ENCODE data around the gene CHAMP1.

Gene CHAMP1

GRCh38 chr13:114314074-114314912 lies at the start of gene CHAMP1:
Gene CHAMP1 (plus strand): TSS chr13:114314503. CDS start chr13:114323843, 9,340 bp downstream.
- peak; percentile 86 for DNase-seq

DNA sequence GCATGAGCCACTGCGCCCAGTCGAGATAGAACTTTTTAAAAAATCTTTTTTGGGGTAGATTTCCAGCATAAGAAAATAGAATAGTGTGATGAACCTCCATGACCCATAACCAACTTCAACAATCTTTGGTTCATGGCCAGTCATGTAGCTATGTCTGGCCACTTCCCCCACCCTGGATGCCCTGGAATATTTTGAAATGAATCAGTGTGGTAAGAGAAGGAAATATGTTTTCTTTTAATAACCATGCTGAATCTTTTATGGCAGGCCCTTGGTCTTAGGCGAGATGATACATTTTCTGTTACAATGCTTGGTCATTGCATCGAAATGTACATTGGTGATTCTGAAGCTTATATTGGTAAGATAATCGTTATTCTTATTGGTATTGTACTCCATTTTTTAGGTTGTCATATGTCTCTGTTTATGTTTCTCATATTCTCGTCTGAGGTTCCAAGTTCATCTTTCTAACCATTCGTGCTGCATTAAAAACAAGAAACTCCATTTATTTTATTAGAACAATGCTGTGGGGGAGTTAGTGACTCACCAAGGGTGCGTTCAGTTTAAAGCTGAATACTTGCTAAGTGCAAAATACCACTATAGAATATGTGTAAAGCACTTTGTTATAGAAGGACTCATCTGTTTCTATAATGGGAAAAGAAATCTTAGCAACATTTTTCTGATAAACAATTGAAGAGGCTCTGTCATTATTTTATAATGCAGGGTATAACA lies 49.3 kb upstream of the CHAMP1 start:
- peak; percentile 62 for DNase-seq

DNA sequence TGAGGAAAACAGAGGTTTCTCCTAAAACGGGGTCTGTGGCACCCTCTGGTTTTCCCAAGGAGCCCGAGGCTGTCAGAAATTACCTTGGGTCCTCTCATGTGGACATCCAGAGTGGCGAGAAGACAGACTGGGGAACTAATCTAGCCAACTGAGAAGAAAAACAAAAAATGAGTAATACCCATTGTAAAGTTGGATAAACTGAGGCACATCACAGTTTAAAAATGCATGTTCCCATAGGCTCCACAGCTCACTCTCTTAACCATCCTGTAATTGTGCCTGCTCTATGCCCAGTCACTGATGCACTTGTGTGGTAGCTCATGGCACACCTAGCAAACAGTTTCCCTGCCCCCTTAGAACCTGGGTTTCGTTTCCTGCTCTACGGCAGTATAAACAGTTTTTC lies 48.1 kb upstream of the CHAMP1 start:
- DNase-seq = no peak

GRCh38 chr13:114268344-114269280 lies 45.7 kb upstream of the CHAMP1 start:
- no peak for DNase-seq

DNA sequence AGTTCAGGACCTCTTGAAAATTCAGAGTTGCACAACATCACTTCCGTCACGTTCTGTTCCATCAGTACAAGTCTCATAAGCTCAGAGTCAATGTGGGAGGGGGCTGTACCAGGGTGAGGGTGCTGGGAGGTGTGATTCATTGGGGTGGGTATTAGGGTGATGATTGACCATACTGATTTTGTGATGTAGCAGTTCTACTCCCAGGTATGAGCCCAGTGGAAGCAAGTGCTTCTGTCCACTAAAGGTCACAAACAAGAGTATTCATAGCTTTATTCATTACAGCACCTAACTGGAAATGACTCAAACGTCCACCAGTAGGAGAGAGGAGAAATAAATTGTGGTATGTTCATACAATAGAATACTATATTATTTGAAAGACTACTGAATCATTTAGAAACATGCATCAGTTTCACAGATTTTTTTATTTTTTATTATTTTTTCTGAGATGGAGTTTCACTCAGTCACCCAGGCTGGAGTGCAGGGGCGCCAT lies 45.0 kb upstream of the CHAMP1 start:
- no peak for DNase-seq

- no peak for DNase-seq
These were observed 41.3 kb upstream of the CHAMP1 start for GRCh38 chr13:114272977-114273376.

GRCh38 chr13:114275304-114275703 lies 39.0 kb upstream of the CHAMP1 start:
- DNase-seq = no peak

DNA sequence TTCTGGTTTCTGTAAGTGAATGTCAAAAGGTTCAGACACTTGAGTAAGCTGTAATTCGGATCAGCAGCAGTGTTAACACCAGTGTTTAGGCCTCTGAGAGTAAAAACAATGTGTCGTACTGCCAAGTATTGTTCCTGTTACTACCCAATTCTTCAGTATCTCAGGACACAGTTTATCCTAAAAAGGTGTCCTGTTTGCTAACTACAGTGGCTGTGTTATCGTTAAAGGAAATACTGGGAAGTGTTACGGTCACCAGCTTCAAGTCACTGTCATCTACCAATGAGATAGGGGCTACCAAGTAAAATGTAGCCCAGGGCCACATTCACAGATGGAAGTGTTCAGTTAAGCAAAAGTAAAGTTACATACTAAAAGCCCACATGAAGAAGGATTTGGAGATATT lies 35.2 kb upstream of the CHAMP1 start:
- no peak for DNase-seq

DNA sequence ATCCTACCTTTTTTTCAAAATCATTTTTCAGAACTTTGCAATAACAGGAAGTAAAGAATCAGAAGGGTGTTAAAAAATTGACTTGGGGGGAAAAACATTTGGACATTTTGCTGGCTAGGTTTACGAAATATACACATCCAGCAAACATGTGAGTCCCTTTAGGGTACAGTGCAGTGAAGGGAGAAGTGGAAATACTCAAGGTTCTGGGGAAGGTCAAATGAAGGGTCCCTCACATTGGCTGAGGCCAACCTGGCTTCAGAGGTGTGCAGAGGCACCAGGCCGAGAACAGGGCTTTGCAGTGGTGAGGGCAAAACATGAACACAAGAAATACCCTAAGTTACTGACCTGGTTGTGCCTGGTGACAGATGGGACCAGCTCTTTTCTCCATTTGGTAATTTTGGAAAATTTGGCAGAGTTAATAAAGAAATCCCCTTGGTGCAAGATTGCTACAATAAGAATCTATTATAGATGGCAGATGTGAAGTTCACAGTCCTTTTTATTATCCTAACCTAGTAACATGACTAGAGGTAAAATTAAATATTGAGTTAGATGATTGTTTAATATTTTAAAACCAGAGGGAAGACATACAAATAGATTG lies 34.4 kb upstream of the CHAMP1 start:
- no peak for DNase-seq

- DNase-seq = peak; percentile 68
These were observed 32.8 kb upstream of the CHAMP1 start, which contains the start of gene UPF3A for GRCh38 chr13:114281351-114282040. Gene UPF3A (plus strand): TSS chr13:114281601. CDS start chr13:114281640, 39 bp downstream.

DNA sequence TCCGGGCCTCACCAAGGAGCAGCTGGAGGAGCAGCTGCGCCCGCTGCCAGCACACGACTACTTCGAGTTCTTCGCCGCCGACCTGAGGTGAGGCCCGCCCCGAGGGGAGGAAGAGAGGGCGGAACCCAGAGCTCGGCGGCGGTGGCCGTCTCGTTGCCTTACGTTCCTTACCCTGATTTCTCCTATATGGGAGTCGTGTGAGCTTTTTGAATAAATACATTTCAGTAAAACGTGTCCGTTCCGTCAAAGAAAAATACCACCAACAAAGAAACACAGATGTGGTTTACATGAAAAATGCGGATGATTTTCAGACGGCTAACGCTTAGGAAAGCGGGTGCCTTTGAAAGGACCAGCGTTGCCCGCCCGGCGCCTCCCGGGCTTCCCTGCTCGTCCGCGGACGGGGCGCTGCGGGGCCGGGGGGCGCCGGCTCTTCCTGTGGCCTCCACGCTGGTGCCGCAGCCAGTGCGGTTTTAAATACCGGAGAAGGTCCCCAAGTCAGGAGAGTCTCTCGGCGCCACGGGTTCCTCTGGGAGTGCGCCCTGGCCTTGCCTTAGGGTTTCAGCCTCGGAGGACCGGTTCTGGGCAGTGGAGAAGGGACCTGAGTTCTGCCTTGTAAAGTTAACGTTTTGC lies 32.1 kb upstream of the CHAMP1 start:
- DNase-seq = peak; percentile 30

- DNase-seq = no peak
These were observed 30.7 kb upstream of the CHAMP1 start for GRCh38 chr13:114283576-114283975.

DNA sequence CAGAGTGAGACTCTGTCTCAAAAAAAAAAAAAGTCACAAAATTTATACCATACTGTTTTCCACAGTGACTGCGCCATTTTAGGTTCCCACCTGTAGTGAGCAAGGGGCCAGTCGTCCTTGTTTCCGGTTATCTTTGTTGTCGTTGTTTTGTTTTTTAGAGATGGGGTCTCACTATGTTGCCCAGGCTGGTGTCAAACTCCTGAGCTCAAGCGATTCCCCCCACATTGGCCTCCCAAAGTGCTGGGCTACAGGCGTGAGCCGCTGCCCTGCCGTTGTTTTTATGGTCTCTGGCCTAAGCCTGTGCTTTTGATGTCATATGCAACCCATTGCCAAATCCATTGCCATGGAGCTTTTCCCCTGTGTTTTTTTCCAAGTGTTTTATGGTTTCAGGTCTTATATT lies 29.6 kb upstream of the CHAMP1 start:
- DNase-seq = no peak

GRCh38 chr13:114285166-114285808 lies 29.0 kb upstream of the CHAMP1 start:
- DNase-seq = no peak

DNA sequence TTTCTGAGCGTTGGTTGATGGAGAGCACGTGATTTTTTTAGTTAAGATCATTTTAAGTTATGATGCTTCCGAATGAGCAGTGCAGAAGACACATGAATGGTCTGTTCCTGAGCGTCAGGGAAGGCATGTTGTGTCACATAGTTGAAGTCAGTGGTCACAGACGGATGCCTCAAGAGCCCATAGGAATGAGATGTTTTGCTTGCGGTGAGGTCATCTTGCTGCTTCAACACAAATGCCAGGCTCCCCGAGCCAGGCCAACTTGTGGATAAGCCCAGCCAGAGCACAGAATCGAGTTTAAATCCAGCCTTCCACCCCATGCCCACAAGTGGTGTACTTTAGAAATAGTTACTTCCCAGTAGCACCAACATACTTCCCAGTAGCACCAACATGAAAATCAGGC lies 27.5 kb upstream of the CHAMP1 start:
- DNase-seq = peak; percentile 28

GRCh38 chr13:114288157-114288591 lies 26.1 kb upstream of the CHAMP1 start:
- no peak for DNase-seq

DNA sequence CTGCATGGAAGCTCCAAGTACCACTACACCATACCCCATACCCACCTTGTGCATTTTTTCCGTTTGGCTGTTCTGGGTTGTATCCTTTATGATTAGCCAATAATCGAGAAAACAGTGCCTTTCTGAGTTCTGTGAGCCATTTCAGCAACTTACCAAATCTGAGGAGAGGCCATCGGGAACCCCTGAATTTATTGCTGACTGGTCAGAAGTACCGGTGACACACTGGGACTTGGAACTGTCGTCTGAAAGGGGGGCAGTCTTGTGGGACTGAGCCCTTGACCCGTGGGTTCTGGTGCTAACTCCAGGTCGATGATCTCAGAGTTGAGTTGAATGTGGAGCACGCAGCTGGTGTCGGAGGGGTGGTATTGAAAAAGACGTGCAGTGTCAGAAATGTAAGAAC lies 17.9 kb upstream of the CHAMP1 start:
- no peak for DNase-seq

DNA sequence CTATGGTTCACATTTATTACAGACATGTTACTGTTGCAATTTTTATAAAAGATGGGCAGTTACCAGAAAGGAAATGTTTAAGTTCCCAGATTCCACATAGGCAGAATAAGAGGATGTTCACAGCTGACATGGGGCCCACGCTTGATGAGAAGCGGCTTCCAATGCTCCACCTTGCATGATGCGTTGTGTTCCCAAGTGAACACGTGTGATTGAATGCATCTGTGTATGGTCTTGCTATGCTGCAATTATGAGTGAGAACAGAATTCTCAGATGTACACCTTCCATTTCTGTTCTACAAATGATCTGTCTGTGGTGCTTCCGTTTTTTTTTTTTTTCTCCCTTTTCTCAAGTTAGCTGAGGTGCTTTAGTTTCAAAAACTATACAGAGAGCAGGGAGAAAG lies 17.4 kb upstream of the CHAMP1 start:
- DNase-seq = no peak

- no peak for DNase-seq
These were observed 15.4 kb upstream of the CHAMP1 start for GRCh38 chr13:114298866-114299265.

- DNase-seq = no peak
These were observed 14.5 kb upstream of the CHAMP1 start for GRCh38 chr13:114299604-114300305.

Measured in amniotic stem cell (primary cell).